GM18519 (cell line): ENCODE measurements around the gene MYLK4.

Experiments
- ATAC-seq: cut with Tn5 transposase; IDR thresholded peaks from one replicate; pipeline ENCODE4 v1.9.1; 2021; ENCODE audit warnings: mild to moderate bottlenecking, moderate library complexity; ENCODE audit not compliant: unreplicated experiment, low FRiP score

Gene MYLK4

GRCh38 chr6:2636672-2637071, 114.0 kb downstream of the MYLK4 start:
- no peak for ATAC-seq

- ATAC-seq, result no peak
Measured at GRCh38 chr6:2635911-2636310, 114.8 kb downstream of the MYLK4 start.

GRCh38 chr6:2634139-2634964, 116.4 kb downstream of the MYLK4 start:
- ATAC-seq, result no peak

- ATAC-seq, result no peak
Measured at GRCh38 chr6:2633736-2634135, 117.0 kb downstream of the MYLK4 start.

GRCh38 chr6:2632976-2633584, 117.6 kb downstream of the MYLK4 start:
- no peak for ATAC-seq

- no peak for ATAC-seq
Measured at GRCh38 chr6:2632368-2632767, 118.4 kb downstream of the MYLK4 start.

- no peak for ATAC-seq
Measured at GRCh38 chr6:2630891-2631571, 119.7 kb downstream of the MYLK4 start.

- ATAC-seq, result no peak
Measured at GRCh38 chr6:2630359-2630758, 120.4 kb downstream of the MYLK4 start.

- no peak for ATAC-seq
Measured at GRCh38 chr6:2626401-2626800, 124.3 kb downstream of the MYLK4 start.

- ATAC-seq, result no peak
Measured at GRCh38 chr6:2625581-2625980, 125.1 kb downstream of the MYLK4 start.

- no peak for ATAC-seq
Measured at GRCh38 chr6:2624177-2624576, 126.5 kb downstream of the MYLK4 start.

- ATAC-seq, result no peak
Measured at GRCh38 chr6:2623295-2623694, 127.4 kb downstream of the MYLK4 start.

- no peak for ATAC-seq
Measured at GRCh38 chr6:2622671-2623070, 128.1 kb downstream of the MYLK4 start.

- ATAC-seq, result no peak
Measured at GRCh38 chr6:2619651-2620050, 131.1 kb downstream of the MYLK4 start.

GRCh38 chr6:2617729-2618128, 133.0 kb downstream of the MYLK4 start:
- no peak for ATAC-seq

- ATAC-seq, result no peak
Measured at GRCh38 chr6:2616811-2617210, 133.9 kb downstream of the MYLK4 start.

GRCh38 chr6:2615251-2615650, 135.5 kb downstream of the MYLK4 start:
- ATAC-seq, result no peak

- ATAC-seq, result no peak
Measured at GRCh38 chr6:2614846-2615245, 135.9 kb downstream of the MYLK4 start.

GRCh38 chr6:2614155-2614554, 136.6 kb downstream of the MYLK4 start:
- no peak for ATAC-seq
